Ureter (tissue), 1 donor: ENCODE results near the gene RALGAPA1. TPM values are rescaled to one million over a fixed set of nuclear protein-coding genes. Genes with fewer than 3 reads are reported as not detected.
"Not testable (repeated sequence)": the region's sequence is repeated elsewhere in the genome, so short reads cannot be mapped to it uniquely, and the experiment has no call there.

Experiments used
- DNase-seq: peaks from one replicate; pipeline ENCODE4 v3.0.0-alpha.2; 2020; ENCODE audit warnings: low spot score
- total RNA-seq: library from RNA; stranded (reverse); gene quantifications from one replicate; pipeline ENCODE4 v1.2.4, GENCODE V29; 2023
- donor health status: DM: yes; HTN: yes; CAD: no.

RALGAPA1 gene
- total RNA-seq, 1 donor from 2014 or later: 100 TPM

- DNase-seq: no peak
Measured at GRCh38 chr14:35628989-35629388, 180.1 kb downstream of the RALGAPA1 start.

- not testable (repeated sequence) for DNase-seq
Measured at GRCh38 chr14:35626947-35627346, 182.1 kb downstream of the RALGAPA1 start.

GRCh38 chr14:35621996-35622395 is 187.1 kb downstream of the RALGAPA1 start:
- not testable (repeated sequence) for DNase-seq

- not testable (repeated sequence) for DNase-seq
Measured at GRCh38 chr14:35619998-35620397, 189.1 kb downstream of the RALGAPA1 start.

- DNase-seq: not testable (repeated sequence)
Measured at GRCh38 chr14:35619461-35619860, 189.6 kb downstream of the RALGAPA1 start.

GRCh38 chr14:35617500-35617899 is 191.6 kb downstream of the RALGAPA1 start:
- no peak for DNase-seq

GRCh38 chr14:35607380-35607779 is 201.7 kb downstream of the RALGAPA1 start:
- no peak for DNase-seq

- no peak for DNase-seq
Measured at GRCh38 chr14:35600253-35600652, 208.8 kb downstream of the RALGAPA1 start.

- DNase-seq: no peak
Measured at GRCh38 chr14:35594616-35595015, 214.5 kb downstream of the RALGAPA1 start.

GRCh38 chr14:35587373-35587772 is 221.7 kb downstream of the RALGAPA1 start:
- DNase-seq: not testable (repeated sequence)

- DNase-seq: no peak
Measured at GRCh38 chr14:35578639-35579038, 230.5 kb downstream of the RALGAPA1 start.

GRCh38 chr14:35578135-35578534 is 231.0 kb downstream of the RALGAPA1 start:
- no peak for DNase-seq

- DNase-seq: no peak
Measured at GRCh38 chr14:35576856-35577255, 232.2 kb downstream of the RALGAPA1 start.

- no peak for DNase-seq
Measured at GRCh38 chr14:35576260-35576659, 232.8 kb downstream of the RALGAPA1 start.

- no peak for DNase-seq
Measured at GRCh38 chr14:35573911-35574310, 235.2 kb downstream of the RALGAPA1 start.

- DNase-seq: no peak
Measured at GRCh38 chr14:35571598-35571997, 237.5 kb downstream of the RALGAPA1 start.

- no peak for DNase-seq
Measured at GRCh38 chr14:35565871-35566464, 243.1 kb downstream of the RALGAPA1 start.

GRCh38 chr14:35558680-35559079 is 250.4 kb downstream of the RALGAPA1 start:
- no peak for DNase-seq

- DNase-seq: no peak
Measured at GRCh38 chr14:35557221-35557747, 251.8 kb downstream of the RALGAPA1 start.

- no peak for DNase-seq
Measured at GRCh38 chr14:35556548-35556947, 252.5 kb downstream of the RALGAPA1 start.

GRCh38 chr14:35553808-35554207 is 255.3 kb downstream of the RALGAPA1 start:
- no peak for DNase-seq

GRCh38 chr14:35551081-35551480 is 258.0 kb downstream of the RALGAPA1 start:
- no peak for DNase-seq

- no peak for DNase-seq
Measured at GRCh38 chr14:35549551-35549950, 259.5 kb downstream of the RALGAPA1 start.

- DNase-seq: no peak
Measured at GRCh38 chr14:35543006-35543405, 266.1 kb downstream of the RALGAPA1 start.
